KOPT-K1 (cell line): ENCODE results near the gene SCAND1.
"Not testable (repeated sequence)": the region's sequence is repeated elsewhere in the genome, so short reads cannot be mapped to it uniquely, and the experiment has no call there.

ENCODE experiments used
- H3K27ac ChIP-seq: fragments of 200-600 bp; sonication (generic); 2 replicates; pipeline ENCODE4 v1.5.1; 2016; ENCODE audit warnings: antibody characterized with exemption, mild to moderate bottlenecking, low read depth, low read length; ENCODE audit not compliant: poor library complexity, severe bottlenecking
- H3K36me3 ChIP-seq: fragments of 200-600 bp; sonication (generic); 2 replicates; pipeline ENCODE4 v1.5.1; 2017; ENCODE audit warnings: antibody characterized with exemption, mild to moderate bottlenecking, low read length, moderate library complexity; ENCODE audit not compliant: insufficient read depth
- H3K9me3 ChIP-seq: fragments of 200-600 bp; sonication (generic); 2 replicates; pipeline ENCODE4 v1.5.1; 2017; ENCODE audit warnings: antibody characterized with exemption, low read length, mild to moderate bottlenecking; ENCODE audit not compliant: insufficient read depth, poor library complexity, severe bottlenecking

SCAND1 gene

GRCh38 chr20:35954200-35954906 is at the start of gene SCAND1:
TSS of gene SCAND1 (minus strand) at chr20:35954502. CDS start at chr20:35954284, 218 bp downstream.
- Histone ChIP-seq H3K36me3 (peaks cover 25% of the 10 kb centered on the region), H3K27ac (peak within 1 kb of the TSS; percentile 96), H3K9me3 (peaks cover 7% of the 10 kb centered on the region)

GRCh38 chr20:36004045-36004444 is 49.7 kb upstream of the SCAND1 start:
- no peaks in the 10 kb centered on the region for H3K36me3 ChIP-seq
- H3K9me3 ChIP-seq = peaks cover 28% of the 10 kb centered on the region
- no peak overlapping the region for H3K27ac ChIP-seq

- no peak overlapping the region for H3K27ac ChIP-seq
- H3K36me3 ChIP-seq = no peaks in the 10 kb centered on the region
- H3K9me3 ChIP-seq = peaks cover 28% of the 10 kb centered on the region
These were observed 48.6 kb upstream of the SCAND1 start for GRCh38 chr20:36002855-36003254.

- not testable (repeated sequence) for H3K27ac ChIP-seq, H3K36me3 ChIP-seq
- peaks cover 28% of the 10 kb centered on the region for H3K9me3 ChIP-seq
These were observed 47.0 kb upstream of the SCAND1 start for GRCh38 chr20:36001331-36001730.

GRCh38 chr20:35996492-35996891 is 42.2 kb upstream of the SCAND1 start:
- not testable (repeated sequence) for H3K27ac ChIP-seq, H3K9me3 ChIP-seq, H3K36me3 ChIP-seq

GRCh38 chr20:35994994-35995453 is 40.7 kb upstream of the SCAND1 start:
- Histone ChIP-seq H3K27ac (no peak overlapping the region), H3K9me3 (peaks cover under 1% of the 10 kb centered on the region), H3K36me3 (no peaks in the 10 kb centered on the region)

- no peaks in the 10 kb centered on the region for H3K36me3 ChIP-seq
- H3K9me3 ChIP-seq = no peaks in the 10 kb centered on the region
- no peak overlapping the region for H3K27ac ChIP-seq
These were observed 38.5 kb upstream of the SCAND1 start for GRCh38 chr20:35992713-35993335.

- Histone ChIP-seq H3K27ac (no peak overlapping the region), H3K36me3 (no peaks in the 10 kb centered on the region)
These were observed 37.0 kb upstream of the SCAND1 start for GRCh38 chr20:35991142-35991771.

GRCh38 chr20:35988910-35989463 is 34.7 kb upstream of the SCAND1 start:
- Histone ChIP-seq H3K9me3 (no peaks in the 10 kb centered on the region), H3K27ac (no peak overlapping the region), H3K36me3 (no peaks in the 10 kb centered on the region)

More at GRCh38 chr20:35991142-35991771, 37.0 kb upstream of the SCAND1 start:
- no peaks in the 10 kb centered on the region for H3K9me3 ChIP-seq

GRCh38 chr20:35985806-35986205 is 31.5 kb upstream of the SCAND1 start:
- Histone ChIP-seq H3K36me3 (no peaks in the 10 kb centered on the region), H3K9me3 (no peaks in the 10 kb centered on the region), H3K27ac (no peak overlapping the region)

- Histone ChIP-seq H3K36me3 (no peaks in the 10 kb centered on the region), H3K27ac (no peak overlapping the region), H3K9me3 (no peaks in the 10 kb centered on the region)
These were observed 30.1 kb upstream of the SCAND1 start for GRCh38 chr20:35984382-35984781.

- Histone ChIP-seq H3K27ac (no peak overlapping the region), H3K36me3 (no peaks in the 10 kb centered on the region), H3K9me3 (no peaks in the 10 kb centered on the region)
These were observed 27.7 kb upstream of the SCAND1 start for GRCh38 chr20:35981969-35982368.

GRCh38 chr20:35979544-35979943 is 25.2 kb upstream of the SCAND1 start:
- Histone ChIP-seq H3K36me3 (no peaks in the 10 kb centered on the region), H3K27ac (no peak overlapping the region), H3K9me3 (no peaks in the 10 kb centered on the region)

GRCh38 chr20:35978041-35978513 is 23.8 kb upstream of the SCAND1 start:
- no peaks in the 10 kb centered on the region for H3K36me3 ChIP-seq
- no peak overlapping the region for H3K27ac ChIP-seq
- H3K9me3 ChIP-seq = no peaks in the 10 kb centered on the region
